ENCODE measurements around the gene CDH18.

CDH18 gene

DNA sequence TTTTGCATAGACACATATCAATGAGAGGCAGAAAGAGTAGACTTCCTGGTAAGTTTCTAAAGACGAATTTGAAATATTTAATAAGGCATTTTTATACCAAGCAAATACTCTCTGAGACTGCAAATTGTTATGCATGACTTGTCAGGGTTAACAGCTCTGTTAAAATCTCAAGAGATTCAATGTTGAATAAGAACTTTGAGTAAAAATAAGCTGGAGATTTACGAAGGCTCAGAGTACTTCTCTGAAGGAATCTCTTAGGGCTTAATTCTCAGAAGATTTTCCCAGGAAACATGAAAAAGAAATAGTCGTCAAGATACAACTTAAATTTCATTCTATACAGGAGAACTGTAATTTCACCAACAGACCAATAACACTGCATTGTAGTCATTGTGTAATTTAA lies 259.4 kb downstream of the CDH18 start:
- no peak for DNase-seq (ENCODE audit: low read depth)

GRCh38 chr5:19719109-19719508 lies 268.9 kb downstream of the CDH18 start:
- DNase-seq (ENCODE audit: low read depth) = no peak

- DNase-seq (ENCODE audit: low read depth) = no peak
These were observed 274.3 kb downstream of the CDH18 start for GRCh38 chr5:19713740-19714139.

DNA sequence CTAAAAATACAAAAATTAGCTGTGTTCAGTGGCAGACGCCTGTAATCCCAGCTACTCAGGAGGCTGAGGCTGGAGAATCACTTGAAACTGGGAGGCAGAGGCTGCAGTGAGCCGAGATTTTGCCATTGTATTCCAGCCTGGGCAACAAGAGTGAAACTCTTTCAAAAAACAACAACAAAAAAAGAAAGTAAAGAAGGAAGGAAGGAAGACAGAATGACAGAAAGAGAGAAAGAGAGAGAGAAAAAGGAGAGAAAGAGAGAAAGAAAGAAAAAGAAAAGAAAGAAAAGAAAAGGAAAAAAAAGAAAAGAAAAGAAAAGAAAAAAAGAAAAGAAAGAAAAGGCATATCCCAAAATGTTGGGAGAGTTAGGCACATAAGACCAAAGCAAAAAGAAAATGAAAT lies 278.6 kb downstream of the CDH18 start:
- no peak for DNase-seq (ENCODE audit: low read depth)

GRCh38 chr5:19706776-19707175 lies 281.2 kb downstream of the CDH18 start:
- no peak for DNase-seq (ENCODE audit: low read depth)

GRCh38 chr5:19701731-19702130 lies 286.3 kb downstream of the CDH18 start:
- DNase-seq (ENCODE audit: low read depth) = no peak

- DNase-seq (ENCODE audit: low read depth) = no peak
These were observed 292.9 kb downstream of the CDH18 start for GRCh38 chr5:19694949-19695611.

- DNase-seq (ENCODE audit: low read depth) = no peak
These were observed 297.0 kb downstream of the CDH18 start for GRCh38 chr5:19690978-19691377.

GRCh38 chr5:19685473-19685872 lies 302.5 kb downstream of the CDH18 start:
- DNase-seq (ENCODE audit: low read depth) = no peak

- no peak for DNase-seq (ENCODE audit: low read depth)
These were observed 311.1 kb downstream of the CDH18 start for GRCh38 chr5:19676895-19677294.

DNA sequence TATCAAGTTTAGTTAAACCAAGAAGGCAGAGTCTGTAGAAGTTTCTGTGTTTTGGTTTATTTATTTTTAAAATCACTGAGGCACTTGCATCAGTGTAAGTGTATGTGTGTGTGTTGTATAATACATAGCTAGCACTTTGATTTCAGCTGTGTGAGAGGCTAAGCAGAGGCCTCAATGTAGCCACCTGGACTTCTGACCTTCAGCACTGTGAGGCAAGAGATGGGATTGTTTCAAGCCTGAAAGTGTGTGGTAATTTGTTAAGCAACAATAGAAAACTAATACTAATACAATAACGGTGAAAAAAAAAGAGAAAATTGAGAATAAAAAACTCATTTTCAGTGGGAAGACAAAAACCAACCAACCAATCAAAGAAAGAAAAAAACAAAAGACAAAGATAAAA lies 327.3 kb downstream of the CDH18 start:
- DNase-seq (ENCODE audit: low read depth) = no peak

DNA sequence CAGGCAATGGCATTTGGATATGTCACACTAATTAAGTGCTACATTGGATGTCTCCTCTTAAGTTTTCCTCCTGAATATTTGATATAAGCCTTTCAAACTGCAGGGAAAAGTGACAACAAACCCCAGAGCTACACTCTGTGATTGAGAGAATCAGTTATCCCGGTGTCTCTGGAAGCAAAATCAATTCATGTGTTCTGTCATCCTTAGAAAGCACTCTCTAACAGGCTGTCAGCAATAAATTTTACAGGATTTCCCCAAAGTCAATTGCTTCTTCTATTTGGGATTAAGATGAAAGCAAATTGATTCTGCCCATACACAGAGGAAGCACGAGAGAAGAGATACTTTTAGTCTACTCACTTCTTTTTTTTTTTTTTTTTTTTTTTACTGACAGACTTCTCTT lies 332.4 kb downstream of the CDH18 start:
- no peak for DNase-seq (ENCODE audit: low read depth)

DNA sequence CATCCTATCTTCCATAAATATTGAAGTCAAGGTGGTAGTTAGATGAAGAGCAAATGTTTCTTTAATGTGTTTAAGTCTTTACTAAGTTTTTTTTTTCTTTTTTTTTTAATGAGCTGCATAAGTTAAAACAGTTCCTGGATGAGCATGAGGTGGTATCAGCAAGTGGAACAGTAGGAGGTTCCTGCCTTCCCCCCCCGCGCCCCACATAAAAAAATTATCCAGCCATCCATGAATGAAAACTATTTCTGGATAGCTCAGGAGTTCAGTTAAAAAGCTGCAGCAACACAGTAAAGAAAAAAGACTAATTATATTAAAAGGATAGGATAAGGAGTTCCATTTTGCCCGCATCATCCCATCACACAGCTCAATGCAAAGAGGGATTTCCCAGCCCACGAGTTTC lies 349.5 kb downstream of the CDH18 start:
- DNase-seq (ENCODE audit: low read depth) = no peak

GRCh38 chr5:19630876-19631275 lies 357.1 kb downstream of the CDH18 start:
- no peak for DNase-seq (ENCODE audit: low read depth)

- DNase-seq (ENCODE audit: low read depth) = no peak
These were observed 361.8 kb downstream of the CDH18 start for GRCh38 chr5:19626211-19626610.

DNA sequence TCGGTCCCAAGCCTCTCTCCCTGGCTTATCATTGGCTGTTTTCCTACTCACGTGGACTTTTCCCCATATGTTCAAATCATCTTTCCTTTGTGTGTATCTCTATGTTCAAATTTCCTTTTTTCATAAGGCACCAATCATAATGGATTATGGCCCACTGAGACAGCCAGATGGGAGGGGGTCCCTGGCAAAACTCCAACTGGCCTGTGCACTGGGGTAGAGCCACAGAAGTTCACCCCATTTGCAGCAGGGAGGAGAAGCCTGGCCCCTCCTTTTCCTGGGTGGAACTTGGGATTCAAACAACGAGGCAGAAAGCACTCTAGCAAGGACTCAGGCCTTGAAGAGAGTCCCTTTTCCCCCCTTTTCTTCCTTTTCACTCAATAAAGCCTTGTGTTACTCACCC lies 362.4 kb downstream of the CDH18 start:
- DNase-seq (ENCODE audit: low read depth) = no peak

- no peak for DNase-seq (ENCODE audit: low read depth)
These were observed 368.4 kb downstream of the CDH18 start for GRCh38 chr5:19619571-19619970.

- DNase-seq (ENCODE audit: low read depth) = no peak
These were observed 371.2 kb downstream of the CDH18 start for GRCh38 chr5:19616701-19617215.

GRCh38 chr5:19615661-19616060 lies 372.3 kb downstream of the CDH18 start:
- no peak for DNase-seq (ENCODE audit: low read depth)

GRCh38 chr5:19615071-19615470 lies 372.9 kb downstream of the CDH18 start:
- no peak for DNase-seq (ENCODE audit: low read depth)

DNA sequence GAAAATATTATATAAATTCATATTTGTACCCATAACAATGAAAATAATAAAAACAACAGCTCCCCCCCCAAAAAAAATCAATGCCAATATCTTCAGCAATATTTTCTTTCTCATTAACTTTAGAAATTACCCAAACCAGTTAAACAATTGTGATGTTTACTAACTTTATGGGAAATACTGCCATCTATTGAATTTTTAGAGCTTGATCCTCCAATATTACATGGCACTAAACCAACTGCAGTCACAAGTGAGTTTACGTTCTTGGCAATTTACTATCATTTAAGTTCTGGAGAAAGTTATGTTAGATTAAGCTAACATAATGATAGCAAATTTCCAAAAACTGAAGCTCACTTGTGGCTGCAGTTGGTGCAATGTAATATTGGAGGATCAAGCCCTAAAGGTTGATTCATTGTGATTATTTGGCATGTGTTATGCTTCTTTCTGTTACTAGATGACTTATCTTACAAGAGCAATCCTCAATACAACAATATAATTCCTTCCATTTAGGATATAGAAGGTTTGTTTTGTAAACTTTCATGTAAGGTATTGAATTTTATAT lies 379.5 kb downstream of the CDH18 start:
- no peak for DNase-seq (ENCODE audit: low read depth)

DNA sequence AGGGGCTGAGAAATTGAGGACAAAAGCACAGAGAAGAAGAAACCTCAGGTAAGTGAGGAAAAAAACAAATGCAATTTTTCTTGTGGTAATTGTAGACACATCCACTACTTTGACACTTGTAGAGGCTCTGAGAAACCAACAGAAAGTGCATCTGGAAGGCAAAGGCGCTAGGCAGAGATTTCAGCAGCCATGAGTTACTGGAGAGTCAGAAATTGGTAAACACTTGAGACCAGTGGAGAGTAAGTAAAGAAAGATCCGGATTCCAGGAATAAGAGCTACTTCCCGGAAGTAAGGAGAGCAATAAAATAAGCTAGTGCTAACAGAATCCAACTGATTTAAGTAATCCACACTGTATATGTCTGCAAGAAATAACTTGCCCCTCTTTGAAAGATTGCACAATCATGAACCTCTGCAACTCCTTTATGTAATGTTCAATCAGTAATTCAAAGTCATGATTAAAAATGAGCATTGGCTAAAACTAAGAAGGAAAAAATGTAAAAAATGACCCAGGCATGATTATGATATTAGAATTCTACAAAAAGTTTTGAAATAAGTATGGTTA lies 382.1 kb downstream of the CDH18 start:
- no peak for DNase-seq (ENCODE audit: low read depth)

DNA sequence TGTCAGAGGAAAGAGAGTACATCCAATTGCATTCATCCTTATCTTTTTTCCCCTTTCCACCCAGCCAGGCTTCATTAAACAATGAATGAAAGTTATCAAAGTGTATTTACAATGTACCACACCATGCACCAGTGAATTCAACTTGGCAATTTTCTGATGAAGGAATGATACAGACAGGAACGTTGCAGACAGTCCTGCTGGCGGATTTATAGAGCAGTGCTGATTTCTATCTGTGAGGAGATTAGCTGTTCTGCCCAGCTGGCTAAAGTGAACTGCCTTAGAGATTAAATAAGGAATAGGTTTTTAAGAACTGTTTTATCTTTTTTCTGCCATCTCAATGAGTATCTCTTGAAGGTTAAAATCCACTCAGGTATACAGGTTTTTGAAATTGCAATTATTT lies 403.9 kb downstream of the CDH18 start:
- DNase-seq (ENCODE audit: low read depth) = no peak

DNA sequence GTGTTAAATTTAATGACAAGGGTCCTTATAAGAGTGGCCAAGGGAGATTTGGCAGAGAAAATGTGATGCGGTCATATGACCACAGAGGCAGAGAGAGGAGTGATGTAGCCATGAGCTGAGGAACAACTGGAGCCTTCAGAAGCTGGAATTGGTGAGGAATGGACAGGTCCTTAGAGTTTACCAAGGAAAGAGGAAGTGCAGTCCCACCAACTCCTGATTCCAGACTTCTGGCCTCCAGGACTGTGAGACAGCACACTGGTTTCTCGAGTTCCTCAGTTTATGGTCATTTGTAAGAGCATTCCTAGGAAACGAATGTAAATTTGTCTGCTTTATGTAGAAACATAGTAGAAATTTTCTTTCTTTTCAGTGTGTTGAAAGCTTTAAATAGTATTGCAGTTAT lies 410.1 kb downstream of the CDH18 start:
- no peak for DNase-seq (ENCODE audit: low read depth)
